Muscle layer of duodenum (tissue), 2 donors: ENCODE measurements around the gene SECISBP2.

ENCODE experiments used
- H3K27ac ChIP-seq: one replicate; pipeline ENCODE4 v1.7.0; 2013; ENCODE audit warnings: mild to moderate bottlenecking, low read length
- H3K27me3 ChIP-seq: one replicate; pipeline ENCODE4 v1.7.0; 2013; ENCODE audit warnings: low read depth, mild to moderate bottlenecking, control low read depth, low read length
- H3K36me3 ChIP-seq, 2 donors: one replicate each; pipeline ENCODE4 v1.7.0; 2013; ENCODE audit warnings: low read length in 2 of 2, control low read depth in 1 of 2, mild to moderate bottlenecking in 1 of 2; ENCODE audit not compliant: insufficient read depth in 2 of 2, control insufficient read depth in 1 of 2
- H3K4me1 ChIP-seq, 2 donors: one replicate each; pipeline ENCODE4 v1.7.0; 2013; ENCODE audit warnings: low read length in 2 of 2, mild to moderate bottlenecking in 2 of 2, control low read depth in 1 of 2, moderate library complexity in 1 of 2; ENCODE audit not compliant: insufficient read depth in 2 of 2, control insufficient read depth in 1 of 2
- H3K4me3 ChIP-seq, 2 donors: one replicate each; pipeline ENCODE4 v1.7.0; 2013; ENCODE audit warnings: low read length in 2 of 2, low read depth in 1 of 2, mild to moderate bottlenecking in 1 of 2
- H3K9me3 ChIP-seq, 2 donors: one replicate each; pipeline ENCODE4 v1.7.0; 2013; ENCODE audit warnings: low read length in 2 of 2, control low read depth in 1 of 2, mild to moderate bottlenecking in 1 of 2; ENCODE audit not compliant: control insufficient read depth in 1 of 2
- donor health status: healthy.

Gene SECISBP2

DNA sequence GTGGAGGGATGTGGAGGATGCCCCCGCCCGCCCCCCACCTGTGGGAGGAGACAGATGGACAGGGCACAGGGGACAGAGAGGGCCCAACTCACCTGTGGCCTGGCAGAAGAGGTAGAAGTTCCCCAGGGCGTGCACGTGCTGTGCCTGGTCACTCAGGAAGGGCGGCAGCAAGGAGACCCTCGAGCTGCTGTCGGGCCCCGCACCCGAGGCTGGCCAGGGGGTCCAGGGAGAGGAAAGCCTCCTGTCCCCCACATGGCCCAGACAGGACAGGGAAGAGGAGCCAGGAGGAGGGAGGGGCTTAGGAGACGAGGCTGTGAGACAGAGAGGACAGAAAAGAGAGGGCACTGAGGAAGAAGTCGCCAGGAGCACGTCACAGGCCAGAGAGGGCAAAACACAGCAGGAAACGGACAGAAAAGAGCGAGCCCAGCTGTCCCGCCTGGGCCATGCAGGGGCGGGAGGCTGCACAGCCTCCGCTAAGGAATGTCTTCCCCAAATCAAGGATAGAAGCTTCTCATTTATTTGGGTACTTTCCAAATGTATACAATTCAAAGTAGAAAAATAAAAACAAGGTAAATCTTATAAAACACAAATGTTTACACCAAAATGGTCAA, 58.5 kb downstream of the SECISBP2 start:
- peaks cover 9 to 23% of the 10 kb centered on the region in 2 donors for H3K36me3 ChIP-seq

GRCh38 chr9:89377411-89377810, 59.1 kb downstream of the SECISBP2 start:
- Histone ChIP-seq H3K27me3 (no peaks in the 10 kb centered on the region), H3K4me1 (peaks cover 0 to 3% of the 10 kb centered on the region in 2 donors), H3K36me3 (peaks cover 12 to 23% of the 10 kb centered on the region in 2 donors), H3K27ac (no peak overlapping the region), H3K9me3 (no peaks in the 10 kb centered on the region), H3K4me3 (no peak overlapping the region)

More for the DNA sequence above, 58.5 kb downstream of the SECISBP2 start:
- H3K4me3 ChIP-seq, result no peak overlapping the region
- H3K4me1 ChIP-seq, result peaks cover 0 to 3% of the 10 kb centered on the region in 2 donors
- H3K9me3 ChIP-seq, result no peaks in the 10 kb centered on the region
- H3K27me3 ChIP-seq, result no peaks in the 10 kb centered on the region
- H3K27ac ChIP-seq, result no peak overlapping the region

DNA sequence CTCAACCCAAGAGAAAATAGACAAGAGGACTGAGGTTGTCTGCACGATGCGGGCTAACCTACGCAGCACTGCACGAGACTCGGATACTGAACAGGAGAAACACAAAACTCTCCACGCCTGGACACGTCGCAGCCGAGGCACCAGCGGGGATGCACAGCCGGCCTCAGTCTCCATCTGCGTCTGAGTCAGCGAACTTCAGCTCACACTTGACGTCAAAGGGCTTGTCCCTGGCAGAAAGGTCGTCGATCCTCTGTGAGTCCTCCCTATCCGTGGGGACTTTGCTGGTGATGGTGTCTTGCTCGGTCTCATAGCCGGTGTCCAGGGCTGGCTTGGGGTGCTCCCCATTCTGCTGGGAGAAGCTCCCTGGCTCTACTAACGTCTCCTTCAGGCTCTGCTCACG, 60.2 kb downstream of the SECISBP2 start:
- H3K9me3 ChIP-seq, result no peaks in the 10 kb centered on the region
- no peaks in the 10 kb centered on the region for H3K27me3 ChIP-seq
- peaks cover 16 to 23% of the 10 kb centered on the region in 2 donors for H3K36me3 ChIP-seq
- H3K27ac ChIP-seq, result no peak overlapping the region
- H3K4me1 ChIP-seq, result peaks cover 0 to 3% of the 10 kb centered on the region in 2 donors
- H3K4me3 ChIP-seq, result no peak overlapping the region

DNA sequence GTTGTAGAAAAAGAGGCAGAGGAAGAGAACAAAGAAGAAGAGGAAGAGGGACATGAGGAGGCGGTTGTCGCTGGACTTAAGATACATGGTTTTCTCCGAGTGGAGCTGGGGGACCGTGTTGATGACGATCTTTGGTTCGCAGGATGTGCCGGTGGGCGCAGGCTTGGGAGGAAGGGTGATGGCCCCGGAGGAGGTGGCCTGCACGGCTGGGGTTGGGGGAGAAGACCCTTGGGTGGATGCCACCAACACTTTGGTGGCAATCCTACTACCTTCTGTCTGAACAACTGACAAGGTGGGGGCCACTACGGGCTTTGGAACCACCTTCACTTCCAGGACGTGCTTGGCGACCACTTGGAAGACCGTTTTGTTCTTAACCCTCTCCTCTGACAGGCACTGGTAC, 60.7 kb downstream of the SECISBP2 start:
- Histone ChIP-seq H3K36me3 (peaks cover 16 to 26% of the 10 kb centered on the region in 2 donors), H3K27ac (no peak overlapping the region)

GRCh38 chr9:89379508-89380115, 61.3 kb downstream of the SECISBP2 start:
- Histone ChIP-seq H3K9me3 (no peaks in the 10 kb centered on the region), H3K27ac (no peak overlapping the region), H3K4me1 (peaks cover 0 to 3% of the 10 kb centered on the region in 2 donors), H3K4me3 (no peak overlapping the region), H3K27me3 (no peaks in the 10 kb centered on the region), H3K36me3 (peaks cover 16 to 28% of the 10 kb centered on the region in 2 donors)

More for the DNA sequence above, 60.7 kb downstream of the SECISBP2 start:
- H3K27me3 ChIP-seq, result no peaks in the 10 kb centered on the region
- no peak overlapping the region for H3K4me3 ChIP-seq
- H3K4me1 ChIP-seq, result peaks cover 0 to 3% of the 10 kb centered on the region in 2 donors
- no peaks in the 10 kb centered on the region for H3K9me3 ChIP-seq

DNA sequence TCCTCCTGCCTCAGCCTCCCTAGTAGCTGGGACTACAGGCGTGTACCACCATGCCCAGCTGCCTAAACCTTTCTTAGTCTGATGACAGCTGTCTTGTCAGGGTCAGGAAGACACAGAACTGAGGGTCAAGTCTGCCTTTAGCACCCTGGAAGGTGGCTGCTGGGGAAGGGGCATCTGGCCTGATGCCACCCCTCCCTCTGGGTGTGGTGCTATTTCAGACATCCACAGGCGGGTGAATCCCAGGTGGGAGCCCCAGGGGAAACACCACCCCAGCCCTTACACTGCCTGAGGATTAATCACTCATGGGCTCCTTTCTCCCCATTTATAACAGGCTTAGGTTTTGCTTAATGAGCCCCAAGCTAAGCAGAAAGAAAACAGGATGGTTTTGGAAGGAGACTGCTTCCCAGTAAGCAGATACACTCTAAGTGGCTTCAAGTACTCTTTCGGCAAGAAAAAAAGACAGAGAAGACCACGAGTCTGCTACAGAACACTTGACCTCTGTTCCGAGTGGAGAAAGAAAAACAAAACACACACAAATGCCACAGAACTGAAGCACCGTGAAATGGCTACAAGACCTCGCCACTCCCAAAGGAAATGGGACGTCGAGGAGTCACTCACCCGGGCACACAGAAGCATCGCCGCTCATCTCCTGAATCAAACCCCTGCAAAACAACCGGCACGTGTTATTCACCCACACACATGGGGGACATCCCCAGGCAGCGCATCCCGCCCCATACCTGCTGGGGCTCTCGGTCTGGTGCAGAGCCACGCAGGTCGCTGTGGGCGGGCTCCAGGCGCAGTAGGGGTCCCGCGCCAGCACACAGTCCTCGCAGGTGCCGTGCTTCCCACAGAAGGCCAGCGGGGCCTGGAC, 62.4 kb downstream of the SECISBP2 start:
- no peaks in the 10 kb centered on the region for H3K4me1 ChIP-seq
- H3K36me3 ChIP-seq, result peaks cover 20 to 35% of the 10 kb centered on the region in 2 donors
- H3K27me3 ChIP-seq, result no peaks in the 10 kb centered on the region
- H3K4me3 ChIP-seq, result no peak overlapping the region
- H3K9me3 ChIP-seq, result no peaks in the 10 kb centered on the region
- H3K27ac ChIP-seq, result no peak overlapping the region

- no peak overlapping the region for H3K4me3 ChIP-seq
- H3K36me3 ChIP-seq, result peaks cover 20 to 40% of the 10 kb centered on the region in 2 donors
- no peaks in the 10 kb centered on the region for H3K4me1 ChIP-seq
- H3K27ac ChIP-seq, result no peak overlapping the region
- no peaks in the 10 kb centered on the region for H3K27me3 ChIP-seq
- no peaks in the 10 kb centered on the region for H3K9me3 ChIP-seq
Observed at GRCh38 chr9:89381308-89381609, 63.0 kb downstream of the SECISBP2 start.

DNA sequence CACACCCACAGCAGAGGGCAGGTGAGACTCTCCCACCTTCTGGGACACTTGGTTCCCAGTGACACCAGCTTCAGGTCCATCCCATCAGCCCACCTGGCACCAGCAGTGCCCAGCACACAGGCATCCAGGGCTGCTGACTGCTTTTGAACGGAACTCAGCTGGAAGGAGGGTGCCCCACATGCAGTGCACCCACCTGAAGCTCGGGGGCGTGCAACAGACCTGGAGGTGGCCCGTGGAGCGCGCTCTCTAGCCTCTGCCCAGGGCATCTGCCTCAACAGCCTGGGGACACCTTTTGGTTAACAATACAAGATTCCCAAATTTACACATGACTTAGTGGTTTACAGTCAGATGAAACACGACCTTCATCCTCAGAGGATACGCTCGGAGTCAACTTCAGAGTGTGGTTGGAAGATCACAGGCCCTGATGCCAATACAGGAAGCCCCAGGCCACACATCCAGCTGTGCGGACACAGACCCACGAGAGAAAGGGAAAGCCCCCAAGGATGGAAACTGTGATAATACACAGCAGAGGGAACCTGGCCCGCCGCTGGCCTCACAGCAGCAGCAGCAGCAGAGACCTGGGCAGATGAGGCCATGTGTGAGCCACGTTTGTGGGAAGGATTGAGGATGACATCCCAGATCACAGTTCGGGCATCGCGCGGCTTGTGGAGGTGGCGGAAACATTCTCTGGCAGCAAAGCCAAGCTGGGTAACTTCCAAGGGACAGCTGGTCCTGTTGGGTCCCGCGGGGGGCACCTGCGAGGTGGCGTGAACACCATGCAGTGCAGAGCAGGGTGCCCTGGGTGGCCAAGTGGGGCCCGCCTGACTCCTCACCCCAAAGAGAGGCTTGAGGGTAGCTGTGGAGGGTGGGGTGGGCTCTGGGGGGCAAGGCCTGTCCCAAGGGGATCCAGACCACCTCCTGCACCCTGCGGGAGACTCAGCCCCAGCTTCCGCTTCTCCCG, 64.0 kb downstream of the SECISBP2 start:
- no peak overlapping the region for H3K4me3 ChIP-seq
- H3K27ac ChIP-seq, result no peak overlapping the region
- peaks cover 20 to 42% of the 10 kb centered on the region in 2 donors for H3K36me3 ChIP-seq
- no peaks in the 10 kb centered on the region for H3K27me3 ChIP-seq
- peaks cover 0 to under 1% of the 10 kb centered on the region in 2 donors for H3K4me1 ChIP-seq
- no peaks in the 10 kb centered on the region for H3K9me3 ChIP-seq

- Histone ChIP-seq H3K27me3 (no peaks in the 10 kb centered on the region), H3K36me3 (peaks cover 20 to 37% of the 10 kb centered on the region in 2 donors)
Observed at GRCh38 chr9:89383030-89383720, 64.9 kb downstream of the SECISBP2 start.

DNA sequence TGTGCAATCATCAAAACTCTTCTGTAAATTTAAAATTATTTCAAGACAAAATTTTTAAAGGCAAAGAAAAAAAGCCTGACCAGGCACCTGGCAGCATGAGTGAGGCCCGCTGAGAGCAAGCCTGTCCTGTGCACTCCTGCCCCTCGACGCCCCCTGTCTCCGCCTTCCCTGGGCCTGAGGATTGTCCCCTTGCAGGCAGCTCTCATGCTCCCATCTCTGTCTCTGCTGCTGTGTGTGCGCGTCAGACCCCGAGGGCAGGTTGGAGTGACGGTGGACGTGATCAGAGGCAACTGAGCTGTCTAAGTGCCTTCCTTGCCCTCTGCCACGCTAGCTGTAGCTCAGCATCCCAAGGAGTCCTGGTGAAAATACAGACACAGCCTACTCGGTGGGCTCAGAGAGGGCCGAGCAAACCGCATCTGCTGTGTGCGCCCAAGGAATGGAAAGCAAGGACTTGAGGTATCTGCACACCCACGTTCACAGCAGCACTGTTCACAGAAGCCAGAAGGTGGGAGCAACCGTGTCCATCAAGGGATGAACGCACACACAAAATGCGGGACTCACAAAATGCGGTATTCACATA, 65.5 kb downstream of the SECISBP2 start:
- peaks cover 17 to 37% of the 10 kb centered on the region in 2 donors for H3K36me3 ChIP-seq
- H3K27ac ChIP-seq, result no peak overlapping the region
- no peak overlapping the region for H3K4me3 ChIP-seq
- H3K9me3 ChIP-seq, result no peaks in the 10 kb centered on the region
- H3K27me3 ChIP-seq, result no peaks in the 10 kb centered on the region
- H3K4me1 ChIP-seq, result peaks cover 0 to 7% of the 10 kb centered on the region in 2 donors

More at GRCh38 chr9:89383030-89383720, 64.9 kb downstream of the SECISBP2 start:
- H3K27ac ChIP-seq, result no peak overlapping the region
- no peaks in the 10 kb centered on the region for H3K9me3 ChIP-seq
- no peak overlapping the region for H3K4me3 ChIP-seq
- H3K4me1 ChIP-seq, result peaks cover 0 to 7% of the 10 kb centered on the region in 2 donors
